HCT116 (cell line): ENCODE data around the gene PARM1. TPM values are rescaled to one million over a fixed set of nuclear protein-coding genes. Genes with fewer than 3 reads are reported as not detected.

Source experiments
- ATAC-seq: fragments of 200-7000 bp; cut with Tn5 transposase; 2 replicates; pipeline ENCODE4 v1.9.1; 2020; ENCODE audit warnings: mild to moderate bottlenecking, moderate library complexity
- BruUV-seq: library from RNA; stranded (reverse); fragments of 400-500 nt; replicated peaks from 2 replicates; lab custom pipeline; 2021; lab: Mats Ljungman, UMichigan
- CTCF ChIA-PET: fragments of 300-600 bp; sonication (Branson Sonifier 250); formaldehyde crosslinking; loops from one replicate; lab custom pipeline; 2021; ENCODE audit warnings: antibody characterized with exemption; lab: Charles Lee
- POLR2A ChIA-PET: fragments of 300-600, 350-600 bp; sonication (Branson Sonifier 250); formaldehyde crosslinking; loops from one replicate; lab custom pipeline; 2021; ENCODE audit warnings: antibody characterized with exemption; lab: Charles Lee
- RAD21 ChIA-PET, 2 experiments: fragments of 300-600 bp; sonication (Branson Sonifier 250); formaldehyde crosslinking; loops; one replicate each; lab custom pipeline; 2023; ENCODE audit warnings: low total read pairs in 2 of 2; ENCODE audit not compliant: uncharacterized antibody in 2 of 2, unreplicated experiment in 2 of 2, low non-redundant PET in 1 of 2; lab: Charles Lee
- DNase-seq: peaks from one replicate; pipeline ENCODE4 v3.0.0-alpha.2; 2010; ENCODE audit warnings: low read depth, low spot score
- H2AFZ ChIP-seq: fragments of 200-600 bp; shearing (Covaris generic), sonication (generic); 2 replicates; pipeline ENCODE4 v1.6.1; 2017; ENCODE audit warnings: low read depth, mixed run types, mixed read lengths, antibody characterized with exemption, low read length; ENCODE audit not compliant: poor library complexity, severe bottlenecking
- H3K27ac ChIP-seq: 2 replicates; pipeline ENCODE4 v1.5.1; 2012; ENCODE audit warnings: low read depth, low read length
- H3K27me3 ChIP-seq: fragments of 200-600 bp; sonication (generic); 2 replicates; pipeline ENCODE4 v1.6.1; 2016; ENCODE audit warnings: mixed run types, low read length, mixed read lengths; ENCODE audit not compliant: insufficient read depth
- H3K36me3 ChIP-seq, 2 experiments: fragments of 200-500 bp in 1 of 2; fragments of 200-600 bp in 1 of 2; sonication (Bioruptor generic) in 1 of 2; sonication (generic) in 1 of 2; 2 replicates each; pipeline versions ENCODE4 v1.5.1 to v1.6.1; 2014 to 2016; ENCODE audit warnings: low read length in 2 of 2, inconsistent platforms in 1 of 2, mixed read lengths in 1 of 2, mixed run types in 1 of 2; ENCODE audit not compliant: insufficient read depth in 2 of 2, control insufficient read depth in 1 of 2
- H3K4me1 ChIP-seq, 2 experiments: fragments of 200-600 bp in 1 of 2; sonication (generic) in 1 of 2; 2 replicates each; pipeline versions ENCODE4 v1.5.1 to v1.6.1; 2012 to 2017; ENCODE audit warnings: low read length in 2 of 2, inconsistent platforms in 1 of 2, mild to moderate bottlenecking in 1 of 2, mixed read lengths in 1 of 2, mixed run types in 1 of 2, moderate library complexity in 1 of 2; ENCODE audit not compliant: insufficient read depth in 2 of 2, control insufficient read depth in 1 of 2
- H3K4me2 ChIP-seq: fragments of 200-600 bp; sonication (generic); 2 replicates; pipeline ENCODE4 v1.6.1; 2017; ENCODE audit warnings: mixed run types, low read length, mixed read lengths
- H3K4me3 ChIP-seq, 2 experiments: fragments of 200-600 bp in 1 of 2; sonication (generic) in 1 of 2; replicated peaks in 1 of 2; 2 replicates each; pipeline ENCODE4 v1.5.1; 2011 to 2016; ENCODE audit warnings: low read length in 2 of 2, control low read depth in 1 of 2, low read depth in 1 of 2, mild to moderate bottlenecking in 1 of 2, mixed read lengths in 1 of 2, mixed run types in 1 of 2
- H3K79me2 ChIP-seq: fragments of 200-600 bp; sonication (generic); 2 replicates; pipeline ENCODE4 v1.6.1; 2017; ENCODE audit warnings: mild to moderate bottlenecking, mixed run types, low read length, moderate library complexity, mixed read lengths; ENCODE audit not compliant: insufficient read depth
- H3K9ac ChIP-seq: fragments of 200-600 bp; sonication (generic); 2 replicates; pipeline ENCODE4 v1.6.1; 2016; ENCODE audit warnings: low read length, mixed read lengths
- H3K9me2 ChIP-seq: fragments of 200-600 bp; sonication (generic), shearing (Covaris generic); 2 replicates; pipeline ENCODE4 v1.6.1; 2017; ENCODE audit warnings: mixed run types, mild to moderate bottlenecking, moderate library complexity; ENCODE audit not compliant: insufficient read depth
- H3K9me3 ChIP-seq, 2 experiments: fragments of 200-500 bp in 1 of 2; fragments of 200-600 bp in 1 of 2; sonication (Bioruptor generic) in 1 of 2; sonication (generic) in 1 of 2; 2 replicates each; pipeline ENCODE4 v1.6.1; 2014 to 2017; ENCODE audit warnings: low read length in 2 of 2, mixed read lengths in 2 of 2, inconsistent platforms in 1 of 2, low read depth in 1 of 2, mild to moderate bottlenecking in 1 of 2, mixed run types in 1 of 2, moderate library complexity in 1 of 2; ENCODE audit not compliant: control insufficient read depth in 1 of 2, insufficient read depth in 1 of 2
- H4K20me1 ChIP-seq: fragments of 200-600 bp; sonication (generic), shearing (Covaris generic); 2 replicates; pipeline ENCODE4 v1.6.1; 2017; ENCODE audit warnings: mixed run types, mild to moderate bottlenecking, moderate library complexity; ENCODE audit not compliant: insufficient read depth
- EGR1 ChIP-seq: IDR thresholded peaks from 2 replicates; pipeline ENCODE4 v1.6.1; 2012; ENCODE audit warnings: low read depth
- ELF1 ChIP-seq: IDR thresholded peaks from 2 replicates; pipeline ENCODE4 v1.6.1; 2012; ENCODE audit warnings: low read depth, borderline replicate concordance
- EZH2 ChIP-seq: fragments of 200-600 bp; sonication (generic); IDR thresholded peaks from 2 replicates; pipeline ENCODE4 v1.6.1; 2017; ENCODE audit warnings: antibody characterized with exemption, mixed run types
- FOSL1 ChIP-seq: IDR thresholded peaks from 2 replicates; pipeline ENCODE4 v1.6.1; 2012; ENCODE audit warnings: low read depth
- MAX ChIP-seq: IDR thresholded peaks from 2 replicates; pipeline ENCODE4 v1.6.1; 2012
- POLR2AphosphoS5 ChIP-seq: IDR thresholded peaks from 2 replicates; pipeline ENCODE4 v1.6.1; 2011; ENCODE audit warnings: mild to moderate bottlenecking, low read depth, low read length, moderate library complexity
- SIN3A ChIP-seq: IDR thresholded peaks from 2 replicates; pipeline ENCODE4 v1.6.1; 2012; ENCODE audit warnings: low read depth
- SRF ChIP-seq: IDR thresholded peaks from 2 replicates; pipeline ENCODE4 v1.6.1; 2012; ENCODE audit warnings: low read depth
- intact Hi-C: fragments of 100-400 bp; cut with micrococcal nuclease; formaldehyde crosslinking; loops from 2 replicates; pipeline ENCODE4 v1.10.0; 2022
- total RNA-seq: library from RNA; stranded (reverse); gene quantifications from one replicate; pipeline ENCODE4 v1.2.1, GENCODE V29; 2021; ENCODE audit not compliant: unreplicated experiment
- TF ChIP-seq, protein P1 (sequence below): IDR thresholded peaks from 2 replicates; pipeline ENCODE4 v1.6.1; 2011; ENCODE audit warnings: mild to moderate bottlenecking, low read length, moderate library complexity; ENCODE audit not compliant: insufficient replicate concordance; ENCODE audit errors: extremely low read depth
- TF ChIP-seq, protein P2 (sequence below): IDR thresholded peaks from 2 replicates; pipeline ENCODE4 v1.6.1; 2012; ENCODE audit warnings: low read depth
- TF ChIP-seq, protein P3 (sequence below): IDR thresholded peaks from 2 replicates; pipeline ENCODE4 v1.6.1; 2012

The PARM1 gene
- total RNA-seq, 1 experiment from 2014 or later: 11.7 TPM

DNA sequence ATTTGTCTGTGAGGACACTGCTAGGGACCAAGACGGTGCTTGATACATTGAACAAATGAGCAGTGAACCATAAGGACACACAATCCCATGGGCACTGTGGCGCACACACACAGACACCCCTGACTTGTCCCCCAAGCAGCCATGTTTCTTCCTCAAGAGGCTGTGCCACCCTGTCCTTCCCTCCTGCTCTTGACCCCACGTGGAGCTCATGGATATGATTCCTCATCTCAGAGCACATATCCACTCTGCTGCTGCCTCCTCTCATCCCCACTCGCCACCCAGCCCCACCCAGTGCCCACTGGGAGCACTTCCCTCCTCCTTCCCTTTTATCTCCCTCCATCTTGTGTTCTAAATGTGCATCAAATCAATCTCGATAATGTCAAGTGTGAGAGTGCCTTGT, 102.4 kb downstream of the PARM1 start:
- Histone ChIP-seq H3K9me2 (no peaks in the 10 kb centered on the region), H3K79me2 (no peaks in the 10 kb centered on the region), H3K4me3 (no peak overlapping the region), H3K36me3 (no peaks in the 10 kb centered on the region), H3K9me3 (no peaks in the 10 kb centered on the region), H3K27me3 (no peaks in the 10 kb centered on the region)
- RAD21 ChIA-PET: no interaction called here
- ATAC-seq: no peak
- TF ChIP-seq, protein P1, sequence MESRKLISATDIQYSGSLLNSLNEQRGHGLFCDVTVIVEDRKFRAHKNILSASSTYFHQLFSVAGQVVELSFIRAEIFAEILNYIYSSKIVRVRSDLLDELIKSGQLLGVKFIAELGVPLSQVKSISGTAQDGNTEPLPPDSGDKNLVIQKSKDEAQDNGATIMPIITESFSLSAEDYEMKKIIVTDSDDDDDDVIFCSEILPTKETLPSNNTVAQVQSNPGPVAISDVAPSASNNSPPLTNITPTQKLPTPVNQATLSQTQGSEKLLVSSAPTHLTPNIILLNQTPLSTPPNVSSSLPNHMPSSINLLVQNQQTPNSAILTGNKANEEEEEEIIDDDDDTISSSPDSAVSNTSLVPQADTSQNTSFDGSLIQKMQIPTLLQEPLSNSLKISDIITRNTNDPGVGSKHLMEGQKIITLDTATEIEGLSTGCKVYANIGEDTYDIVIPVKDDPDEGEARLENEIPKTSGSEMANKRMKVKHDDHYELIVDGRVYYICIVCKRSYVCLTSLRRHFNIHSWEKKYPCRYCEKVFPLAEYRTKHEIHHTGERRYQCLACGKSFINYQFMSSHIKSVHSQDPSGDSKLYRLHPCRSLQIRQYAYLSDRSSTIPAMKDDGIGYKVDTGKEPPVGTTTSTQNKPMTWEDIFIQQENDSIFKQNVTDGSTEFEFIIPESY: no peak
- TF ChIP-seq MAX (no peak), POLR2AphosphoS5 (no peak), EGR1 (no peak), EZH2 (no peak), ELF1 (no peak), SIN3A (no peak), FOSL1 (no peak), SRF (no peak)
- TF ChIP-seq, protein P2, sequence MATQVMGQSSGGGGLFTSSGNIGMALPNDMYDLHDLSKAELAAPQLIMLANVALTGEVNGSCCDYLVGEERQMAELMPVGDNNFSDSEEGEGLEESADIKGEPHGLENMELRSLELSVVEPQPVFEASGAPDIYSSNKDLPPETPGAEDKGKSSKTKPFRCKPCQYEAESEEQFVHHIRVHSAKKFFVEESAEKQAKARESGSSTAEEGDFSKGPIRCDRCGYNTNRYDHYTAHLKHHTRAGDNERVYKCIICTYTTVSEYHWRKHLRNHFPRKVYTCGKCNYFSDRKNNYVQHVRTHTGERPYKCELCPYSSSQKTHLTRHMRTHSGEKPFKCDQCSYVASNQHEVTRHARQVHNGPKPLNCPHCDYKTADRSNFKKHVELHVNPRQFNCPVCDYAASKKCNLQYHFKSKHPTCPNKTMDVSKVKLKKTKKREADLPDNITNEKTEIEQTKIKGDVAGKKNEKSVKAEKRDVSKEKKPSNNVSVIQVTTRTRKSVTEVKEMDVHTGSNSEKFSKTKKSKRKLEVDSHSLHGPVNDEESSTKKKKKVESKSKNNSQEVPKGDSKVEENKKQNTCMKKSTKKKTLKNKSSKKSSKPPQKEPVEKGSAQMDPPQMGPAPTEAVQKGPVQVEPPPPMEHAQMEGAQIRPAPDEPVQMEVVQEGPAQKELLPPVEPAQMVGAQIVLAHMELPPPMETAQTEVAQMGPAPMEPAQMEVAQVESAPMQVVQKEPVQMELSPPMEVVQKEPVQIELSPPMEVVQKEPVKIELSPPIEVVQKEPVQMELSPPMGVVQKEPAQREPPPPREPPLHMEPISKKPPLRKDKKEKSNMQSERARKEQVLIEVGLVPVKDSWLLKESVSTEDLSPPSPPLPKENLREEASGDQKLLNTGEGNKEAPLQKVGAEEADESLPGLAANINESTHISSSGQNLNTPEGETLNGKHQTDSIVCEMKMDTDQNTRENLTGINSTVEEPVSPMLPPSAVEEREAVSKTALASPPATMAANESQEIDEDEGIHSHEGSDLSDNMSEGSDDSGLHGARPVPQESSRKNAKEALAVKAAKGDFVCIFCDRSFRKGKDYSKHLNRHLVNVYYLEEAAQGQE: no peak
- TF ChIP-seq, protein P3, sequence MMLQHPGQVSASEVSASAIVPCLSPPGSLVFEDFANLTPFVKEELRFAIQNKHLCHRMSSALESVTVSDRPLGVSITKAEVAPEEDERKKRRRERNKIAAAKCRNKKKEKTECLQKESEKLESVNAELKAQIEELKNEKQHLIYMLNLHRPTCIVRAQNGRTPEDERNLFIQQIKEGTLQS: no peak
- TF ChIP-seq, all 23 proteins: peak for 0
- ChIA-PET POLR2A (no interaction called here), CTCF (no interaction called here)
- Histone ChIP-seq H3K27ac (no peak overlapping the region), H3K9ac (no peak overlapping the region), H2AFZ (no peak overlapping the region), H3K4me2 (no peak overlapping the region), H4K20me1 (no peaks in the 10 kb centered on the region), H3K4me1 (no peaks in the 10 kb centered on the region)
- BruUV-seq: no TSS peak
- intact Hi-C loops: no loop called here
- no peak for DNase-seq
